Fibroblast of lung (primary cell): ENCODE results near the gene BAZ2B. TPM values are rescaled to one million over a fixed set of nuclear protein-coding genes. Genes with fewer than 3 reads are reported as not detected.
"Not testable (repeated sequence)": the region's sequence is repeated elsewhere in the genome, so short reads cannot be mapped to it uniquely, and the experiment has no call there.

Experiments used
- DNase-seq, 2 donors: peaks; one replicate each; pipeline versions ENCODE4 v3.0.0 to v3.0.0-alpha.2; 2010; ENCODE audit warnings: low read depth in 2 of 2
- H2AFZ ChIP-seq: 2 replicates; pipeline ENCODE4 v1.5.1; 2012; ENCODE audit warnings: low read length, control low read depth, inconsistent platforms
- H3K27ac ChIP-seq: 2 replicates; pipeline ENCODE4 v1.5.1; 2011; ENCODE audit warnings: low read length, control low read depth; ENCODE audit not compliant: insufficient read depth
- H3K27me3 ChIP-seq: 2 replicates; pipeline ENCODE4 v1.5.1; 2011; ENCODE audit warnings: mild to moderate bottlenecking, low read length; ENCODE audit not compliant: control insufficient read depth, insufficient read depth
- H3K36me3 ChIP-seq: 2 replicates; pipeline ENCODE4 v1.5.1; 2011; ENCODE audit warnings: low read length; ENCODE audit not compliant: control insufficient read depth, insufficient read depth
- H3K4me1 ChIP-seq: 2 replicates; pipeline ENCODE4 v1.5.1; 2011; ENCODE audit warnings: low read length; ENCODE audit not compliant: control insufficient read depth, insufficient read depth; ENCODE audit errors: extremely low read depth
- H3K4me2 ChIP-seq: 2 replicates; pipeline ENCODE4 v1.5.1; 2011; ENCODE audit warnings: low read length, control low read depth; ENCODE audit not compliant: insufficient read depth; ENCODE audit errors: extremely low read depth
- H3K4me3 ChIP-seq, 4 experiments: fragments of 200-600 bp in 1 of 4; sonication (generic) in 1 of 4; replicated peaks in 1 of 4; 2 replicates each; pipeline ENCODE4 v1.5.1; 2011 to 2016; ENCODE audit warnings: low read length in 4 of 4, low read depth in 3 of 4, mild to moderate bottlenecking in 3 of 4, control low read depth in 2 of 4, inconsistent platforms in 1 of 4, mixed read lengths in 1 of 4; ENCODE audit not compliant: insufficient read depth in 1 of 4; ENCODE audit errors: control extremely low read depth in 1 of 4
- H3K79me2 ChIP-seq: 2 replicates; pipeline ENCODE4 v1.5.1; 2012; ENCODE audit warnings: mild to moderate bottlenecking, low read length, inconsistent platforms; ENCODE audit not compliant: control insufficient read depth, insufficient read depth
- H3K9ac ChIP-seq: 2 replicates; pipeline ENCODE4 v1.5.1; 2011; ENCODE audit warnings: mild to moderate bottlenecking, low read length, control low read depth; ENCODE audit not compliant: insufficient read depth
- H3K9me3 ChIP-seq: 2 replicates; pipeline ENCODE4 v1.5.1; 2012; ENCODE audit warnings: low read depth, low read length; ENCODE audit not compliant: control insufficient read depth, insufficient read depth
- H4K20me1 ChIP-seq: 2 replicates; pipeline ENCODE4 v1.5.1; 2011; ENCODE audit warnings: low read length; ENCODE audit not compliant: control insufficient read depth, insufficient read depth; ENCODE audit errors: extremely low read depth
- EZH2 ChIP-seq: IDR thresholded peaks from 2 replicates; pipeline ENCODE4 v1.5.1; 2012; ENCODE audit warnings: low read length, control low read depth, mild to moderate bottlenecking; ENCODE audit errors: missing control alignments
- polyA plus RNA-seq, 2 donors: library from polyadenylated mRNA; depleted of rRNA in 1 of 2; stranded (reverse) in 1 of 2; unstranded in 1 of 2; fragments of >200 nt; gene quantifications; 2 replicates each; pipeline ENCODE4 v1.2.1, GENCODE V29; 2011 to 2012; ENCODE audit warnings: missing spikeins in 1 of 2
- total RNA-seq: library from RNA; depleted of rRNA; stranded (reverse); fragments of >200 nt; gene quantifications from 2 replicates; pipeline ENCODE4 v1.2.1, GENCODE V29; 2014
- TF ChIP-seq, protein P1 (sequence below), 2 donors: IDR thresholded peaks in 1 of 2; conservative IDR thresholded peaks in 1 of 2; 1 replicate in 1 of 2; 2 replicates in 1 of 2; pipeline ENCODE4 v1.5.1; 2011 to 2012; ENCODE audit warnings: low read length in 2 of 2, control low read depth in 1 of 2, inconsistent platforms in 1 of 2, low read depth in 1 of 2, mild to moderate bottlenecking in 1 of 2

Gene BAZ2B
- total and polyA plus RNA-seq, 2 donors (not counting 1 experiment from before 2014, with no cell fraction given), result 28.0 to 61.8 TPM

DNA sequence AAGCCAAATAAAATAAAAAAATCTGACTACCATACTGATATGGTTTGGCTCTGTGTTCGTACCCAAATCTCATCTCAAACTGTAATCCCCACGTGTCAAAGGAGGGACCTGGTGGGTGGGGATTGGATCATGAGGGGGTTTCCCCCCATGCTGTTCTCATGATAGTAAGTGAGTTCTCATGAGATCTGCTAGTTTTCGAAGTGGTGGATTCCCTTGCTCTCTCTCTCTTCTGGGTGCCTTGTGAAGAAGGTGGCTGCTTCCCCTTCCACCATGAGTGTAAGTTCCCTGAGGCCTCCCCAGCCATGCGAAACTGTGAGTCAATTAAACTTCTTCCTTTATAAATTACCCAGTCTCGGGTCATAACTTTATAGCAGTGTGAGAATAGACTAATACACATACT is 206.1 kb downstream of the BAZ2B start:
- H3K27ac ChIP-seq, result no peak overlapping the region
- H4K20me1 ChIP-seq, result no peaks in the 10 kb centered on the region
- no peaks in the 10 kb centered on the region for H3K79me2 ChIP-seq
- TF ChIP-seq, protein P1, sequence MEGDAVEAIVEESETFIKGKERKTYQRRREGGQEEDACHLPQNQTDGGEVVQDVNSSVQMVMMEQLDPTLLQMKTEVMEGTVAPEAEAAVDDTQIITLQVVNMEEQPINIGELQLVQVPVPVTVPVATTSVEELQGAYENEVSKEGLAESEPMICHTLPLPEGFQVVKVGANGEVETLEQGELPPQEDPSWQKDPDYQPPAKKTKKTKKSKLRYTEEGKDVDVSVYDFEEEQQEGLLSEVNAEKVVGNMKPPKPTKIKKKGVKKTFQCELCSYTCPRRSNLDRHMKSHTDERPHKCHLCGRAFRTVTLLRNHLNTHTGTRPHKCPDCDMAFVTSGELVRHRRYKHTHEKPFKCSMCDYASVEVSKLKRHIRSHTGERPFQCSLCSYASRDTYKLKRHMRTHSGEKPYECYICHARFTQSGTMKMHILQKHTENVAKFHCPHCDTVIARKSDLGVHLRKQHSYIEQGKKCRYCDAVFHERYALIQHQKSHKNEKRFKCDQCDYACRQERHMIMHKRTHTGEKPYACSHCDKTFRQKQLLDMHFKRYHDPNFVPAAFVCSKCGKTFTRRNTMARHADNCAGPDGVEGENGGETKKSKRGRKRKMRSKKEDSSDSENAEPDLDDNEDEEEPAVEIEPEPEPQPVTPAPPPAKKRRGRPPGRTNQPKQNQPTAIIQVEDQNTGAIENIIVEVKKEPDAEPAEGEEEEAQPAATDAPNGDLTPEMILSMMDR (conservative IDR thresholded peaks at IDR 0.05 in 1 of 2, IDR thresholded peaks at IDR 0.05 in 1 of 2; ENCODE audit: low read depth in 1 of 2, low read length in 2 of 2), result no peak
- no peak for TF ChIP-seq EZH2
- no peaks in the 10 kb centered on the region for H3K4me1 ChIP-seq
- no peaks in the 10 kb centered on the region for H3K27me3 ChIP-seq
- H3K4me3 ChIP-seq, result no peak overlapping the region
- no peaks in the 10 kb centered on the region for H3K36me3 ChIP-seq
- no peaks in the 10 kb centered on the region for H3K9me3 ChIP-seq
- H2AFZ ChIP-seq, result no peak overlapping the region
- H3K9ac ChIP-seq, result no peak overlapping the region
- no peak for DNase-seq
- no peak overlapping the region for H3K4me2 ChIP-seq

DNA sequence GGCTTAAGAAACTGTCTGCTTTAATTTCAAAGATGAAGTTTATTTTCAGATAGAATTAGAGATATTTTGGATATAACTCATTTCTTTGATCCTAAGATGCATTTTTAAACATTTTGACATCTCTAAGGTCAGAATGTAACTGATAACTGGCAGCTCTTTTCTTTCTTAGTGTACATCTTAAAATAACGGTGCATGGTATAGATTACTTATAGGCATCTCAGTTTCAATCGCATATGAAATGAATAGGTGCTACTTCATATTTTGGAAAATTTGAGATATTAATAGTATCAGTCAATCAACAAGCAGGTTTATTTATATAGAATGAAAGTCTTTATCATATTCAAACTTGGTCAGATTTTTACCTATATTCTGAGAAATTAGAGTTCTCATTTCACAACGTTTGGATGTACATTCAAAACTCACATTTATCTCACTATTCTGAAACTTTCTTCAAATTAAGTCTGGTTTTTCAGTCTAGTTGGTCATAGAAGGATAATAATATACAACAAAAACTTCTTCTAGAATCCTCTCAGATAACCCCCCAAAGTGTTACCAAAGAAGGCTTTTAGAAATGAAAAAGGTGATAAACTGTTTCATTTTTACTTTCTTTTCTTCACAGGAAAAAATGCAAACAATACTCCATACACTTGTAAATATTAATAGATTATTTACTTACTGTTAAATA is 207.1 kb downstream of the BAZ2B start:
- no peak overlapping the region for H3K9ac ChIP-seq
- no peaks in the 10 kb centered on the region for H3K9me3 ChIP-seq
- H3K27ac ChIP-seq, result no peak overlapping the region
- H3K36me3 ChIP-seq, result no peaks in the 10 kb centered on the region
- no peak overlapping the region for H3K4me2 ChIP-seq
- DNase-seq, result no peak
- H3K27me3 ChIP-seq, result no peaks in the 10 kb centered on the region
- no peak overlapping the region for H2AFZ ChIP-seq
- H3K79me2 ChIP-seq, result no peaks in the 10 kb centered on the region
- H4K20me1 ChIP-seq, result no peaks in the 10 kb centered on the region
- H3K4me3 ChIP-seq, result no peak overlapping the region
- no peak for TF ChIP-seq EZH2
- TF ChIP-seq, protein P1 (conservative IDR thresholded peaks at IDR 0.05 in 1 of 2, IDR thresholded peaks at IDR 0.05 in 1 of 2; ENCODE audit: low read depth in 1 of 2, low read length in 2 of 2), result no peak
- H3K4me1 ChIP-seq, result no peaks in the 10 kb centered on the region

DNA sequence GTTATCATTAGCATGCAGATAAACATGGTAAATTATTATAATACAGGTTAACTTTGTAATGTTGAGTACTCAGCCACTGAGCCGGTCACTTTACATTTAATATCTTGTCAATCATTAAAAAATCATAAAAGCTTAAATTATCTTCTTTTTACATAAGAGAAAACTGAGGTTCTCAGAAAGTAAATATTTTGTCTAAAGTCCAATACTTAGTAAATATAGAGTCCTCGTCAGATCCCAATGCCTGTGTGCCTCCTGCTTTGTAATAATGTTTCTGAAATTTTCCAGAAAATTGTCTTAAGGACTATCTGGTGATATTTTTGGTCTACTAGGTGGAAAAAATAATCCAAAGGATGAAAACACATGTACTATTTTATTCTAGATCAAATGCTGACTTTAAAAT is 213.6 kb downstream of the BAZ2B start:
- Histone ChIP-seq H4K20me1 (no peaks in the 10 kb centered on the region), H3K4me2 (no peak overlapping the region), H3K36me3 (no peaks in the 10 kb centered on the region), H3K4me1 (no peaks in the 10 kb centered on the region), H3K4me3 (no peak overlapping the region), H3K27me3 (no peaks in the 10 kb centered on the region), H2AFZ (no peak overlapping the region), H3K9ac (no peak overlapping the region), H3K27ac (no peak overlapping the region), H3K9me3 (no peaks in the 10 kb centered on the region), H3K79me2 (no peaks in the 10 kb centered on the region)
- DNase-seq, result no peak
- TF ChIP-seq EZH2, result no peak
- TF ChIP-seq, protein P1 (conservative IDR thresholded peaks at IDR 0.05 in 1 of 2, IDR thresholded peaks at IDR 0.05 in 1 of 2; ENCODE audit: low read depth in 1 of 2, low read length in 2 of 2), result no peak

DNA sequence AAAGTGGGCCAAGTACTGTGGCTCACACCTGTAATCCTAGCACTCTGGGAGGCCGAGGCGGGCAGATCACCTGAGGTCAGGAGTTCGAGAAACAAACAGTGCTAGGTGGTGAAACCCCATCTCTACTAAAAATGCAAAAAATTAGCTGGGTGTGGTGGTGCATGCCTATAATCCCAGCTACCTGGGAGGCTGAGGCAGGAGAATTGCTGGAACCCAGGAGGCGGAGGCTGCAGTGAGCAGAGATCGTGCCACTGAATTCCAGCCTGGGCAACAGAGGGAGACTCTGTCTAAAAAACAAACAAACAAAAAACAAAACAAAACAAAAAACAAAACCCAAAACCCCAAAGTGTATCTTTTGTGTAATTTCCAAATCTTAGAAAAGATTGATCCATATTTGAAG is 214.2 kb downstream of the BAZ2B start:
- H3K4me3 ChIP-seq, H3K27me3 ChIP-seq, H3K27ac ChIP-seq, H3K36me3 ChIP-seq, H3K9ac ChIP-seq, H3K79me2 ChIP-seq, H3K4me2 ChIP-seq, DNase-seq, H3K4me1 ChIP-seq, H3K9me3 ChIP-seq, H4K20me1 ChIP-seq, H2AFZ ChIP-seq: not testable (repeated sequence)
